Measurements from ENCODE around the gene PRODH2.

DNA sequence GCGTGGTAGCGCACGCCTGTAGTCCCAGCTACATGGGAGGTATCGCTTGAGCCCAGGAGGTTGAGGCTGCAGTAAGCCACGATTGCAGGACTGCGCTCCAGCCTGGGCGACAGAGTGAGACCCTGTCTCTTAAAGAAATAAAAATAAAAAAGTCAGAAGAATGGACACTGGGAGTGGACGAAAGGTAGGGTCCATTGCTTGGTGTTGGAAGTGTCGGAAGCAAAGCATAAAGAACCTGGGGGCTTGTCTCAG lies 37.7 kb downstream of the PRODH2 start:
- TF ChIP-seq, protein P1, sequence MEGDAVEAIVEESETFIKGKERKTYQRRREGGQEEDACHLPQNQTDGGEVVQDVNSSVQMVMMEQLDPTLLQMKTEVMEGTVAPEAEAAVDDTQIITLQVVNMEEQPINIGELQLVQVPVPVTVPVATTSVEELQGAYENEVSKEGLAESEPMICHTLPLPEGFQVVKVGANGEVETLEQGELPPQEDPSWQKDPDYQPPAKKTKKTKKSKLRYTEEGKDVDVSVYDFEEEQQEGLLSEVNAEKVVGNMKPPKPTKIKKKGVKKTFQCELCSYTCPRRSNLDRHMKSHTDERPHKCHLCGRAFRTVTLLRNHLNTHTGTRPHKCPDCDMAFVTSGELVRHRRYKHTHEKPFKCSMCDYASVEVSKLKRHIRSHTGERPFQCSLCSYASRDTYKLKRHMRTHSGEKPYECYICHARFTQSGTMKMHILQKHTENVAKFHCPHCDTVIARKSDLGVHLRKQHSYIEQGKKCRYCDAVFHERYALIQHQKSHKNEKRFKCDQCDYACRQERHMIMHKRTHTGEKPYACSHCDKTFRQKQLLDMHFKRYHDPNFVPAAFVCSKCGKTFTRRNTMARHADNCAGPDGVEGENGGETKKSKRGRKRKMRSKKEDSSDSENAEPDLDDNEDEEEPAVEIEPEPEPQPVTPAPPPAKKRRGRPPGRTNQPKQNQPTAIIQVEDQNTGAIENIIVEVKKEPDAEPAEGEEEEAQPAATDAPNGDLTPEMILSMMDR (IDR thresholded peaks at IDR 0.05) = no peak
- no peak for TF ChIP-seq IRF1 (CRISPR knock-in tag; IDR thresholded peaks at IDR 0.05)
- no peak for TF ChIP-seq ATF2 (CRISPR knock-in tag; IDR thresholded peaks at IDR 0.05; ENCODE audit: borderline replicate concordance, low read depth)

All from WTC11 (cell line).